22Rv1 (cell line): ENCODE measurements around the gene ANXA2R.

ENCODE experiments used
- H3K27ac ChIP-seq: fragments of 450-650 bp; 2 replicates; pipeline ENCODE4 v1.5.1; 2017
- ZFX ChIP-seq: fragments of 450-650 bp; IDR thresholded peaks from 2 replicates; pipeline ENCODE4 v1.6.1; 2017; ENCODE audit warnings: antibody characterized with exemption, borderline replicate concordance
- TF ChIP-seq, protein P1 (sequence below): fragments of 450-650 bp; IDR thresholded peaks from 2 replicates; pipeline ENCODE4 v1.5.1; 2017; ENCODE audit warnings: mild to moderate bottlenecking

Gene ANXA2R

DNA sequence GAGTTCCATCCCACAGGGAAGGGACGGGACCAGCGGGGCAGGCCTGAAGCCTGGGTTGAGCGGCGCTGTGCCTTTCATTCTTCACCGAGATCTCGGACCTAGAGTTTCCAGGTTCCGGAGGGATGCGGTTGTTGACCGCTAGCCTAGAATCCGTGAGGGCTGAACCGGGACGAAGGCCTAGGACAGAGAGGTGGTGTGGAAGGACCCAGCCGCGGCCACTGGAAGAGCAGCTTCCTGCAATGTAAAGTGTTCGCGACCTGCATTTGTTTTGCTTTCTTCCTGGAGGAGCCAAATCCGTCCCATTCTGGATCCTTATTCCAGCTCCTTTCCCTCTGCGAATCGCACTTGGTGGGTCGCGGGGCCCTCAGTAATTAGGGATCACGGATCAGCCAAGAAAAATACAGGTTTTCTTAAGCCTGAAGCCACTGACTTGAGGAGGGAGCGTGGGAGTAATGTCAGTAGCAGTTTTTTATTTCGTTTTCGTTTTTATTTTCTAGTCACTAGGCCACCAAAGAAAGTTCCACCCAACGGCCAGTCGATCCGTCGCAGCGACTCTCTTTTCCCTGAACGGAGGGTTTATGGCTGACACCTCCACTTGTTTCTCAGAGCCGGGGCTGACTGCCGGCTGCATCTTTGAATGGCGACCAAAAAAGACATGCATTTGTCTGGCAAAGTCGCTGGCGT lies 48.6 kb downstream of the ANXA2R start:
- peak overlapping the region; percentile 87 for H3K27ac ChIP-seq
- TF ChIP-seq ZFX: no peak
- TF ChIP-seq, protein P1, sequence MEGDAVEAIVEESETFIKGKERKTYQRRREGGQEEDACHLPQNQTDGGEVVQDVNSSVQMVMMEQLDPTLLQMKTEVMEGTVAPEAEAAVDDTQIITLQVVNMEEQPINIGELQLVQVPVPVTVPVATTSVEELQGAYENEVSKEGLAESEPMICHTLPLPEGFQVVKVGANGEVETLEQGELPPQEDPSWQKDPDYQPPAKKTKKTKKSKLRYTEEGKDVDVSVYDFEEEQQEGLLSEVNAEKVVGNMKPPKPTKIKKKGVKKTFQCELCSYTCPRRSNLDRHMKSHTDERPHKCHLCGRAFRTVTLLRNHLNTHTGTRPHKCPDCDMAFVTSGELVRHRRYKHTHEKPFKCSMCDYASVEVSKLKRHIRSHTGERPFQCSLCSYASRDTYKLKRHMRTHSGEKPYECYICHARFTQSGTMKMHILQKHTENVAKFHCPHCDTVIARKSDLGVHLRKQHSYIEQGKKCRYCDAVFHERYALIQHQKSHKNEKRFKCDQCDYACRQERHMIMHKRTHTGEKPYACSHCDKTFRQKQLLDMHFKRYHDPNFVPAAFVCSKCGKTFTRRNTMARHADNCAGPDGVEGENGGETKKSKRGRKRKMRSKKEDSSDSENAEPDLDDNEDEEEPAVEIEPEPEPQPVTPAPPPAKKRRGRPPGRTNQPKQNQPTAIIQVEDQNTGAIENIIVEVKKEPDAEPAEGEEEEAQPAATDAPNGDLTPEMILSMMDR: no peak

DNA sequence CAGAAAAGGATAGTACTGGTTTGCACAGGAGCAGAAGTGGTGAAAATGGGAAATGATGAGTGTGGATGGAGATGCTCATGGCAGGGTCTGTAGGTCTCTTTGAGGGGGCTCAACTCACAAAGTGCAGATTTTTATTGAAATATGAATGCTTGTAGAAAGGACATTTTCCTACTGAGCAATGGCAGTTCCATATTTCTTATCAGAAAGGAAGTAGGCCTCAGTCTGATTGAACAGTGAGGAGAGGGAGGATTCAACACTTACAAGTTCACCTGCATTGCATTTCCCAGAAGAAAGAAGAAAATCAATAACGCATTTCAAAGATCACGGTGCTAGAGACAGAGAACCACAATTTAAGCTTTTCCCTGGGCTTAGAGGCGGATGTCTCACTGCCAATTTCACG lies 49.2 kb downstream of the ANXA2R start:
- H3K27ac ChIP-seq: no peak overlapping the region
- no peak for TF ChIP-seq ZFX
- TF ChIP-seq, protein P1: no peak
